Body of pancreas (tissue), 4 donors: ENCODE data around the gene REV3L. TPM values are rescaled to one million over a fixed set of nuclear protein-coding genes. Genes with fewer than 3 reads are reported as not detected.
"Not testable (repeated sequence)": the region's sequence is repeated elsewhere in the genome, so short reads cannot be mapped to it uniquely, and the experiment has no call there.

Experiments
- ATAC-seq: fragments of 150-250 bp; one replicate; pipeline ENCODE4 v1.9.1; 2016
- DNase-seq, 4 donors: peaks; one replicate each; pipeline ENCODE4 v3.0.0-alpha.2; 2019
- H3K27ac ChIP-seq, 4 donors: fragments of 200-600 bp; sonication (generic); 1 replicate in 3 of 4; 2 replicates in 1 of 4; pipeline versions ENCODE4 v1.5.1 to v1.6.1; 2016 to 2019; ENCODE audit warnings: mild to moderate bottlenecking in 1 of 4, mixed read lengths in 1 of 4, moderate library complexity in 1 of 4
- H3K27me3 ChIP-seq, 2 donors: fragments of 200-600 bp; sonication (generic); one replicate each; pipeline ENCODE4 v1.6.0; 2016; ENCODE audit warnings: mild to moderate bottlenecking in 1 of 2
- H3K36me3 ChIP-seq, 2 donors: fragments of 200-600 bp; sonication (generic); replicated peaks in 1 of 2; 2 replicates each; pipeline ENCODE4 v1.5.1; 2016; ENCODE audit warnings: low read depth in 2 of 2; ENCODE audit not compliant: insufficient read depth in 1 of 2
- H3K4me1 ChIP-seq: fragments of 200-600 bp; sonication (generic); one replicate; pipeline ENCODE4 v1.6.0; 2016
- H3K4me3 ChIP-seq, 2 donors: fragments of 200-600 bp; sonication (generic); 1 replicate in 1 of 2; 2 replicates in 1 of 2; pipeline ENCODE4 v1.5.1; 2016 to 2019
- H3K9me3 ChIP-seq, 3 donors: fragments of 200-600 bp; sonication (generic); 1 replicate in 2 of 3; 2 replicates in 1 of 3; pipeline ENCODE4 v1.5.1; 2016
- POLR2A ChIP-seq, 3 donors: fragments of 450-650 bp; IDR thresholded peaks; one replicate each; pipeline ENCODE4 v1.6.1; 2016; ENCODE audit warnings: antibody characterized with exemption in 3 of 3, mild to moderate bottlenecking in 2 of 3
- WGBS, 2 donors: methylation state at CpG; one replicate each; pipeline ENCODE4 v1.1.5; 2017; 5-methylcytosine and 5-hydroxymethylcytosine counted together
- intact Hi-C: fragments of 100-400 bp; cut with DNase I; formaldehyde crosslinking; loops from one replicate; pipeline ENCODE4 v1.15.1; 2023
- total RNA-seq, 2 donors: library from RNA; depleted of rRNA; stranded (reverse); fragments of >200 nt; gene quantifications; one replicate each; pipeline ENCODE4 v1.1.0, GENCODE V29; 2016
- TF ChIP-seq, protein P1 (sequence below), 7 experiments: fragments of 450-650 bp in 4 of 7; fragments of 200-600 bp in 3 of 7; sonication (generic) in 3 of 7; IDR thresholded peaks; one replicate each; pipeline ENCODE4 v1.5.1; 2016 to 2019; ENCODE audit warnings: antibody characterized with exemption in 7 of 7

Gene REV3L
- total RNA-seq, 2 donors from 2014 or later: 28.3 to 29.7 TPM

DNA sequence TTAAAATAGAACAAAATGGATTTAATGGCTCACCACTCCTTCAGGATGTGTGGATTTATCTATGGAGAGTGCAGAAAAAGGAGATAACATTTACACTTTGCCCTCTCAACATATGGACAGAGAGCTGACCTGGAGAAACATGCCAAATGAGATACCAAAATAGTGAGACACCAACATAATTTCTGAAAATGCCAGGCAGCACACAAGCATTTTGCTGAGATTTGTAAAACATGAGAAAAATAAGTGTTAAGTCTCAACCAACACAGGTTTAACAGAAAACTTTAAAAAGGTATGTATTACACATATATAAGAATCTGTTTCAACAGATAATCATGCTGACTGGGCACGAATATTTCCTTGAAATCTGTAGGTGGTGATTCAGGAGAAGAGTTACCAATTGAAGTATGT is 145.2 kb downstream of the REV3L start:
- Histone ChIP-seq H3K4me1 (peaks cover 6% of the 10 kb centered on the region), H3K36me3 (peaks cover 0 to 4% of the 10 kb centered on the region in 2 donors), H3K27ac (no peak overlapping the region), H3K27me3 (no peaks in the 10 kb centered on the region), H3K4me3 (no peak overlapping the region), H3K9me3 (no peaks in the 10 kb centered on the region)
- intact Hi-C loops: no loop called here
- DNase-seq (no peak), ATAC-seq (no peak)
- 40 to 46% methylated on average over 1 of the region's 1 CpG for WGBS, 2 donors
- TF ChIP-seq, protein P1, sequence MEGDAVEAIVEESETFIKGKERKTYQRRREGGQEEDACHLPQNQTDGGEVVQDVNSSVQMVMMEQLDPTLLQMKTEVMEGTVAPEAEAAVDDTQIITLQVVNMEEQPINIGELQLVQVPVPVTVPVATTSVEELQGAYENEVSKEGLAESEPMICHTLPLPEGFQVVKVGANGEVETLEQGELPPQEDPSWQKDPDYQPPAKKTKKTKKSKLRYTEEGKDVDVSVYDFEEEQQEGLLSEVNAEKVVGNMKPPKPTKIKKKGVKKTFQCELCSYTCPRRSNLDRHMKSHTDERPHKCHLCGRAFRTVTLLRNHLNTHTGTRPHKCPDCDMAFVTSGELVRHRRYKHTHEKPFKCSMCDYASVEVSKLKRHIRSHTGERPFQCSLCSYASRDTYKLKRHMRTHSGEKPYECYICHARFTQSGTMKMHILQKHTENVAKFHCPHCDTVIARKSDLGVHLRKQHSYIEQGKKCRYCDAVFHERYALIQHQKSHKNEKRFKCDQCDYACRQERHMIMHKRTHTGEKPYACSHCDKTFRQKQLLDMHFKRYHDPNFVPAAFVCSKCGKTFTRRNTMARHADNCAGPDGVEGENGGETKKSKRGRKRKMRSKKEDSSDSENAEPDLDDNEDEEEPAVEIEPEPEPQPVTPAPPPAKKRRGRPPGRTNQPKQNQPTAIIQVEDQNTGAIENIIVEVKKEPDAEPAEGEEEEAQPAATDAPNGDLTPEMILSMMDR (IDR thresholded peaks at IDR 0.05): no peak
- no peak for TF ChIP-seq POLR2A (IDR thresholded peaks at IDR 0.05)

DNA sequence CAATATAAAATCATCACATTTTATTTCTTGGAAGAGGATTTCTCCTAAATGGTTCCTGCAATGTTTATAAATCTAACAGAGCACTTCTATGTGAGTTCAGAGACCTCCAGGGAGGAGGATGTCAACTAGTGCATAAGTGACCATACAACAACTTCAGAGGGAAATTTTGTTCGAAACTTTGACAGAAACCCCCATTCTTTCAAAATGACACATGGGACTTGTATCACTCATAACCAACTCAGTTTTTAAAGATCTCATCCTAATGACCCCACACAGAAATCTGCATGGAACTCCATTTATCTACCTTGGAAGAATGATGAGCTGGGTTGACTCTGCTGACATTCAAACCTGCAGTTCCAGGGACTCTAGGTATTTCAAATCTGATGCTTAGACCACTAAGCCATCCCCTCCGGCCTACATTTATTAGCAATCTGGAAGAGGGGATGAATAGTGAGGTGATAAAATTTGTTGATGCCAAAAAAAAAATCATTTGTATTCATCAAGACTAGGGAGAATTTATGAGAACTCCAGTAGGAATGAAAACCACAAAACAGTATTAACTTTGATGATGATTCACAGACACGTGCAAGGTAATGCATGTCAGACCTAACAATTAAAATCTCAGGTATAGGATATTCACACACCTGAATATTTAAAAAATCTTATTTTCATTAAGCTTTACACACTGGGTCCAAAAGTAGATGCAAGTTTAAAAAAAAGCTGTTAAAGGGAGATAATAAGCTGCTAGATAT is 153.0 kb downstream of the REV3L start:
- intact Hi-C loops: no loop called here

DNA sequence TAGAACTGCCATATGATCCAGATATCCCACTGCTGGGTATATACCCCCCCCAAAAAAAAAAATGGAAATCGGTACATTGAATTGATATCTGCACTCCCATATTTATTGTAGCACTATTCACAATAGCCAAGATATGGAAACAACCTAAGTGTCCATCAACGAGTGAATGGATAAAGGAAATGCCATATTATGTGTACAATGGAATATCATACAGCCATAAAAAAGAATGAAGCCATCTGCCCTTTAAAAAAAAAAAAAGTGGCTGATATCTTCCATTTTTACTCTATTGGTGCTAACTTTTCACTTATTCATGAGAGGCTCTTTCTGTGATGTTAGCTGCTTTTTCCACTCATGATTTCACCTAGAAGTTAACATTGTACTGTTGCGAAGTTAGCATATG is 156.5 kb downstream of the REV3L start:
- peaks cover 10% of the 10 kb centered on the region for H3K4me1 ChIP-seq
- ATAC-seq: no peak
- H3K27me3 ChIP-seq: no peaks in the 10 kb centered on the region
- no peak overlapping the region for H3K4me3 ChIP-seq
- WGBS, 2 donors: 93 to 94% methylated on average over 3 of the region's 3 CpGs
- peaks cover 0 to 8% of the 10 kb centered on the region in 2 donors for H3K36me3 ChIP-seq
- TF ChIP-seq, protein P1 (IDR thresholded peaks at IDR 0.05): no peak
- no peak for TF ChIP-seq POLR2A (IDR thresholded peaks at IDR 0.05)
- no peaks in the 10 kb centered on the region for H3K9me3 ChIP-seq
- no peak overlapping the region for H3K27ac ChIP-seq
- DNase-seq: no peak
- intact Hi-C loops: no loop called here

More for the DNA sequence above, 153.0 kb downstream of the REV3L start:
- Histone ChIP-seq H3K9me3 (no peaks in the 10 kb centered on the region), H3K4me1 (no peaks in the 10 kb centered on the region), H3K27me3 (no peaks in the 10 kb centered on the region), H3K4me3 (no peak overlapping the region), H3K27ac (no peak overlapping the region), H3K36me3 (peaks cover 5 to 9% of the 10 kb centered on the region in 2 donors)
- TF ChIP-seq, protein P1 (IDR thresholded peaks at IDR 0.05): no peak
- TF ChIP-seq POLR2A (IDR thresholded peaks at IDR 0.05): no peak
- 94 to 97% methylated on average over 3 of the region's 3 CpGs for WGBS, 2 donors
- DNase-seq (no peak), ATAC-seq (no peak)

DNA sequence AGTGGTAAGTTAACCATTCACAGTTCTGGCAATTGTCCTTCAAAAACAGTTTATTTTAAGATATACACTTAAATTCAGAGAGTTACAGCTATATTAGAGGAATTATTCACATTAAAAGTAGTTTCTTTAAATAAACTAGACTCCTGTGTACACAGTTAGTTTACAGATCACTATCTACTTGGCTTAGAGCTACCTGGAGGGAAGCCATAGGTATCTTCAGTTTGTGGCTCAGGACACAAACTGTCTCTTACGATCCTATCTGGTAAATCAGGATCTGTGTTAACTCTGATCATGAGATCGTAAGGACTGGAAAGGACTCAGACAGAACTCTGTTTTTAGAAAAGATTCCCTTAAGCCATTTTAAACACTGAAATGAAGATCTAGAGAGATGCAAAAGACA is 160.9 kb downstream of the REV3L start:
- ATAC-seq (no peak), DNase-seq (no peak)
- Histone ChIP-seq H3K4me1 (peaks cover 10% of the 10 kb centered on the region), H3K27me3 (no peaks in the 10 kb centered on the region), H3K36me3 (peaks cover 0 to 3% of the 10 kb centered on the region in 2 donors), H3K27ac (no peak overlapping the region), H3K9me3 (no peaks in the 10 kb centered on the region), H3K4me3 (no peak overlapping the region)
- WGBS, 2 donors: 45 to 57% methylated on average over 2 of the region's 2 CpGs
- intact Hi-C loops: no loop called here
- no peak for TF ChIP-seq POLR2A (IDR thresholded peaks at IDR 0.05)

DNA sequence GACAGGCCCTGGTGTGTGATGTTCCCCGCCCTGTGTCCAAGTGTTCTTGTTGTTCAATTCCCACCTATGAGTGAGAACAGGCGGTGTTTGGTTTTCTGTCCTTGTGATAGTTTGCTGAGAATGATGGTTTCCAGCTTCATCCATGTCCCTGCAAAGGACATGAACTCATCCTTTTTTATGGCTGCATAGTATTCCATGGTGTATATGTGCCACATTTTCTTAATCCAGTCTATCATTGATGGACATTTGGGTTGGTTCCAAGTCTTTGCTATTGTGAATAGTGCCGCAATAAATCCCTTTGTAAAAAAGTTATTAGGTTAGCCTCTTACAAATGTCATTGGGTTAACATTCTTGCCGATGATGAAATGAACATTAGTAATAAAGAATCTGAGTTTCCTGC is 175.1 kb downstream of the REV3L start:
- H3K9me3 ChIP-seq, H3K4me3 ChIP-seq, DNase-seq, ATAC-seq, intact Hi-C loops, H3K4me1 ChIP-seq, H3K27ac ChIP-seq, H3K27me3 ChIP-seq: not testable (repeated sequence)
- WGBS, 2 donors: 94 to 96% methylated on average over 4 of the region's 4 CpGs
- H3K36me3 ChIP-seq: peaks cover 17 to 26% of the 10 kb centered on the region in 2 donors
